Neutrophil (primary cell): ENCODE data around the gene ZBTB8B.
"Not testable (repeated sequence)": the region's sequence is repeated elsewhere in the genome, so short reads cannot be mapped to it uniquely, and the experiment has no call there.

Source experiments
- H3K27ac ChIP-seq: fragments of 200-600 bp; sonication (generic); 2 replicates; pipeline ENCODE4 v1.5.1; 2016; ENCODE audit warnings: mild to moderate bottlenecking, moderate library complexity
- H3K27me3 ChIP-seq: fragments of 200-600 bp; sonication (generic); 2 replicates; pipeline ENCODE4 v1.6.0; 2016; ENCODE audit warnings: mild to moderate bottlenecking
- H3K36me3 ChIP-seq: fragments of 200-600 bp; sonication (generic); 2 replicates; pipeline ENCODE4 v1.5.1; 2017
- H3K4me1 ChIP-seq, 2 experiments: fragments of 200-600 bp in 1 of 2; sonication (generic) in 1 of 2; 1 replicate in 1 of 2; 2 replicates in 1 of 2; pipeline versions ENCODE4 v1.5.1 to v1.6.1; 2013 to 2016; ENCODE audit warnings: low read depth in 1 of 2, low read length in 1 of 2, mild to moderate bottlenecking in 1 of 2, moderate library complexity in 1 of 2; ENCODE audit not compliant: control insufficient read depth in 1 of 2, insufficient read depth in 1 of 2
- H3K4me3 ChIP-seq, 2 experiments: fragments of 200-600 bp in 1 of 2; sonication (generic) in 1 of 2; 1 replicate in 1 of 2; 2 replicates in 1 of 2; pipeline ENCODE4 v1.5.1; 2013 to 2016; ENCODE audit warnings: low read depth in 1 of 2, low read length in 1 of 2, mild to moderate bottlenecking in 1 of 2, moderate library complexity in 1 of 2
- H3K9me3 ChIP-seq: fragments of 200-600 bp; sonication (generic); 2 replicates; pipeline ENCODE4 v1.5.1; 2016
- TF ChIP-seq, protein P1 (sequence below): fragments of 200-600 bp; sonication (generic); IDR thresholded peaks from 2 replicates; pipeline ENCODE4 v1.5.1; 2016; ENCODE audit warnings: antibody characterized with exemption

Gene ZBTB8B

DNA sequence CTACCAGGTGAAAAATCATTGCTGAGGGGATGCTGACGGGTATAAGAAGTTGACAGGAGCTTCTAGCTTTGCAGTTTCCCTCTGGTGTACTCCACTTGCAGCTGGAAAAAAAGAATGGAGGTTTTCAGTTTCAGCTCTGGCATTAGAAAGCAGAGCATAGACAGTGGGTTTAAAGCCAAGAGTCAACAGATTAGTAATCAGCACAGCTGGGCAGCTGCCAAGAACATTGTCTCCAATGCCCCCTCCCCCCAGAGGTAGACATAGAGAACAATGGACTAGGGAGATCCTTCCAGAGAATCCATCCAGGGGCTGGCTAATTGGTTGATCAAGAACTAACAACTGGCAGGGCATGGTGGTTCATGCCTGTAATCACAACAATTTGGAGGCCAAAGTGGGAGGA, 10.1 kb upstream of the ZBTB8B start:
- peaks cover 11% of the 10 kb centered on the region for H3K27me3 ChIP-seq
- TF ChIP-seq, protein P1, sequence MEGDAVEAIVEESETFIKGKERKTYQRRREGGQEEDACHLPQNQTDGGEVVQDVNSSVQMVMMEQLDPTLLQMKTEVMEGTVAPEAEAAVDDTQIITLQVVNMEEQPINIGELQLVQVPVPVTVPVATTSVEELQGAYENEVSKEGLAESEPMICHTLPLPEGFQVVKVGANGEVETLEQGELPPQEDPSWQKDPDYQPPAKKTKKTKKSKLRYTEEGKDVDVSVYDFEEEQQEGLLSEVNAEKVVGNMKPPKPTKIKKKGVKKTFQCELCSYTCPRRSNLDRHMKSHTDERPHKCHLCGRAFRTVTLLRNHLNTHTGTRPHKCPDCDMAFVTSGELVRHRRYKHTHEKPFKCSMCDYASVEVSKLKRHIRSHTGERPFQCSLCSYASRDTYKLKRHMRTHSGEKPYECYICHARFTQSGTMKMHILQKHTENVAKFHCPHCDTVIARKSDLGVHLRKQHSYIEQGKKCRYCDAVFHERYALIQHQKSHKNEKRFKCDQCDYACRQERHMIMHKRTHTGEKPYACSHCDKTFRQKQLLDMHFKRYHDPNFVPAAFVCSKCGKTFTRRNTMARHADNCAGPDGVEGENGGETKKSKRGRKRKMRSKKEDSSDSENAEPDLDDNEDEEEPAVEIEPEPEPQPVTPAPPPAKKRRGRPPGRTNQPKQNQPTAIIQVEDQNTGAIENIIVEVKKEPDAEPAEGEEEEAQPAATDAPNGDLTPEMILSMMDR: no peak
- no peak overlapping the region for H3K4me3 ChIP-seq
- H3K9me3 ChIP-seq: peaks cover 15% of the 10 kb centered on the region
- H3K4me1 ChIP-seq: no peaks in the 10 kb centered on the region
- H3K27ac ChIP-seq: no peak overlapping the region
- no peaks in the 10 kb centered on the region for H3K36me3 ChIP-seq

DNA sequence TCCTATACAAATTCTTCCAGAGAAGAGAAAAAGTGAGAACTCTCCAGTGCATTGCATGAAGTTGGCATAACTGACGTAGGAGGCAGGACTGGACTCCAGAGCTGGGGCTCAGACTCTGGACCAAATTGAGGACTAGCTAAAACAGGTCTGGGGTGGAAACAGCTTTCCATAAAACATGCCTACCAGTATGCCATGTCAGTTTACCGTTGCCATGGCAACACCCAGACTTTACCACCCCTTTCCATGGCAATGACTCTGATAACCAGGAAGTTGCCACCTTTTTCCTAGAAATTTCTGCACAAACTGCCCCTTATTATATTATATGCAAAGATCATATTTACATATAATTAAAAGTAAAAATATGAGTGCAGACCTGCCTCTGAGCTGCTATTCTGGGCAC, 8.9 kb upstream of the ZBTB8B start:
- H3K27ac ChIP-seq: no peak overlapping the region
- peaks cover 15% of the 10 kb centered on the region for H3K9me3 ChIP-seq
- peaks cover 11% of the 10 kb centered on the region for H3K27me3 ChIP-seq
- H3K36me3 ChIP-seq: no peaks in the 10 kb centered on the region
- no peak overlapping the region for H3K4me3 ChIP-seq
- no peaks in the 10 kb centered on the region for H3K4me1 ChIP-seq
- TF ChIP-seq, protein P1: no peak

DNA sequence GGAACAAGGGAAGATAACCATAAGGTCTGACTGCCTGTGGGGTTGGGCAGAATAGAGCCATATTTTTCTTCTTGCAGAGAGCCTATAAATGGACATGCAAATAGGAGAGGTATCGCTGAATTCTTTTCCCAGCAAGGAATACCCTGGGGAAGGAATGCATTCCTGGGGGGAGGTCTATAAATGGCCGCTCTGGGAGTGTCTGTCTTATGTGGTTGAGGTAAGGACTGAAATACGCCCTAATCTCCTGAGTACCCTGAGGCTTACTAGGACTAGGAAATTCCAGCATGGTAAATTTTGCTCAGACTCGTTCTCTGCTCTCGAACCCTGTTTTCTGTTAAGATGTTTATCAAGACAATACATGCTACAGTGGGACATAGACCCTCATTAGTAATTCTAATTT, 6.1 kb upstream of the ZBTB8B start:
- not testable (repeated sequence) for H3K4me3 ChIP-seq, H3K4me1 ChIP-seq, H3K36me3 ChIP-seq, H3K27ac ChIP-seq
- Histone ChIP-seq H3K9me3 (peaks cover 15% of the 10 kb centered on the region), H3K27me3 (peaks cover 30% of the 10 kb centered on the region)

DNA sequence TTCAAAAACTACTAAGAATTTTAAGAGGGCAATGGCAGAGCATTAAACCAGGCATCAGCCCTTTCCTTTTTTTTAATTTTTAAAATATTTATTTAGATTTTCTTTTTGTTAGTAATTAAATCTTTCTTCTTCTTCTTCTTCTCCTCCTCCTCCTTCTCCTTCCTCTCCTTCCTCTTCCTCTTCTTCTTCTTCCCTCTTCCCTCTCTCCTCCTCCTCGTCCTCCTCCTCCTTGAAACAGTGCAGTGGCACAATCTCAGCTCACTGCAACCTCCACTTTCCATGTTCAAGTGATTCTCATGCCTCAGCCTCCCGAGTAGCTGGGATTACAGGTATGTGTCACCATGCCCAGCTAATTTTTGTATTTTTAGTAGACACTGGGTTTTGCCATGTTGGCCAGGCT, 1.9 kb upstream of the ZBTB8B start:
- H3K27ac ChIP-seq, H3K36me3 ChIP-seq, H3K4me3 ChIP-seq, H3K4me1 ChIP-seq: not testable (repeated sequence)
- peaks cover 15% of the 10 kb centered on the region for H3K9me3 ChIP-seq
- peaks cover 72% of the 10 kb centered on the region for H3K27me3 ChIP-seq

GRCh38 chr1:32464191-32464715, 619 bp upstream of the ZBTB8B start:
- H3K27me3 ChIP-seq: peaks cover 84% of the 10 kb centered on the region
- peaks cover 0 to 6% of the 10 kb centered on the region in 2 experiments for H3K4me1 ChIP-seq
- peaks cover 5% of the 10 kb centered on the region for H3K9me3 ChIP-seq
- H3K36me3 ChIP-seq: no peaks in the 10 kb centered on the region
- H3K4me3 ChIP-seq: no peak overlapping the region
- TF ChIP-seq, protein P1: no peak
- H3K27ac ChIP-seq: no peak overlapping the region

GRCh38 chr1:32465578-32465933, 684 bp downstream of the ZBTB8B start:
- Histone ChIP-seq H3K36me3 (no peaks in the 10 kb centered on the region), H3K27ac (no peak overlapping the region), H3K4me1 (peaks cover 0 to 6% of the 10 kb centered on the region in 2 experiments), H3K27me3 (peaks cover 95% of the 10 kb centered on the region), H3K4me3 (no peak overlapping the region), H3K9me3 (no peaks in the 10 kb centered on the region)
- TF ChIP-seq, protein P1: no peak

- peaks cover 0 to 6% of the 10 kb centered on the region in 2 experiments for H3K4me1 ChIP-seq
- TF ChIP-seq, protein P1: no peak
- H3K9me3 ChIP-seq: no peaks in the 10 kb centered on the region
- H3K27ac ChIP-seq: no peak overlapping the region
- no peak overlapping the region for H3K4me3 ChIP-seq
- peaks cover 97% of the 10 kb centered on the region for H3K27me3 ChIP-seq
- H3K36me3 ChIP-seq: no peaks in the 10 kb centered on the region
These were observed 1.9 kb downstream of the ZBTB8B start for GRCh38 chr1:32466761-32467160.
